Thyroid gland (tissue), 4 donors: ENCODE data around the gene PTPRE. TPM values are rescaled to one million over a fixed set of nuclear protein-coding genes. Genes with fewer than 3 reads are reported as not detected.

ENCODE experiments used
- DNase-seq, 2 donors: peaks; one replicate each; pipeline ENCODE4 v3.0.0-alpha.2; 2019
- H3K27ac ChIP-seq, 3 donors: fragments of 200-600 bp; sonication (generic); 1 replicate in 2 of 3; 2 replicates in 1 of 3; pipeline ENCODE4 v1.5.1; 2016 to 2019; ENCODE audit warnings: mild to moderate bottlenecking in 1 of 3, moderate library complexity in 1 of 3
- H3K27me3 ChIP-seq: fragments of 200-600 bp; sonication (generic); one replicate; pipeline ENCODE4 v1.5.1; 2019
- H3K36me3 ChIP-seq, 2 donors: fragments of 200-600 bp; sonication (generic); one replicate each; pipeline ENCODE4 v1.5.1; 2016 to 2019
- H3K4me1 ChIP-seq, 2 donors: fragments of 200-600 bp; sonication (generic); one replicate each; pipeline ENCODE4 v1.5.1; 2017 to 2019
- H3K4me3 ChIP-seq, 3 donors: fragments of 200-600 bp; sonication (generic); replicated peaks in 1 of 3; 1 replicate in 2 of 3; 2 replicates in 1 of 3; pipeline ENCODE4 v1.5.1; 2016; ENCODE audit warnings: mild to moderate bottlenecking in 1 of 3
- H3K9me3 ChIP-seq: fragments of 200-600 bp; sonication (generic); one replicate; pipeline ENCODE4 v1.5.1; 2017
- POLR2A ChIP-seq, 2 donors: fragments of 450-650 bp; IDR thresholded peaks; one replicate each; pipeline ENCODE4 v1.6.1; 2017; ENCODE audit warnings: antibody characterized with exemption in 2 of 2, mild to moderate bottlenecking in 2 of 2, moderate library complexity in 1 of 2
- WGBS, 2 donors: methylation state at CpG; one replicate each; pipeline ENCODE4 v1.1.5; 2017; 5-methylcytosine and 5-hydroxymethylcytosine counted together
- intact Hi-C: fragments of 100-400 bp; cut with DNase I; formaldehyde crosslinking; loops from one replicate; pipeline ENCODE4 v1.15.1; 2023
- total RNA-seq, 4 donors: library from RNA; depleted of rRNA; stranded (reverse); fragments of >200 nt; gene quantifications; one replicate each; pipeline ENCODE4 v1.2.3, GENCODE V29; 2016
- TF ChIP-seq, protein P1 (sequence below), 6 experiments: fragments of 200-600 bp in 3 of 6; fragments of 450-650 bp in 3 of 6; sonication (generic) in 3 of 6; IDR thresholded peaks; one replicate each; pipeline ENCODE4 v1.5.1; 2016 to 2019; ENCODE audit warnings: antibody characterized with exemption in 6 of 6, mild to moderate bottlenecking in 2 of 6, inconsistent platforms in 1 of 6, moderate library complexity in 1 of 6

PTPRE gene
- total RNA-seq, 4 donors from 2014 or later = 16.8 to 25.0 (median 19.4) TPM

DNA sequence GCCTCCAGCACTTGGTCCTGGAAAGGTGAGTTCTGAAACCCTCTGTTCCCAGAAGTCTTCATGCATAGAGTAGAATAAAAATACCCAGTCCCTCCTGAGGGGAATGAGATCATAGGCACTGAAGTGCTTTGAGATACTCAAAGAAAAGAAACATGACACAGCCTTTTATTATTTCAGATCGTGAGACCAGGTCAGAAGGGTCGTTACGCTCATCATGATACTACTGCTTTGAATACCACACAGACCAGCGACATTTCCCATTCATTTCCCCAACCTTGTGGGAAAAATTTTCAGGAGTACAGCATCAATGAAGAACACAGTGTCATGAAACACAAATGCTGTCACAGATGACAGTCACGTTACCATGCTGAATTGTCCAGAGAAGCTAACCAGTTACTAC lies 29.2 kb upstream of the PTPRE start:
- Histone ChIP-seq H3K36me3 (no peaks in the 10 kb centered on the region), H3K27ac (no peak overlapping the region), H3K27me3 (no peaks in the 10 kb centered on the region), H3K4me1 (no peaks in the 10 kb centered on the region), H3K4me3 (no peak overlapping the region), H3K9me3 (no peaks in the 10 kb centered on the region)
- intact Hi-C loops = no loop called here
- WGBS, 2 donors = 49 to 56% methylated on average over 5 of the region's 5 CpGs
- DNase-seq = no peak
- no peak for TF ChIP-seq POLR2A (IDR thresholded peaks at IDR 0.05)
- TF ChIP-seq, protein P1, sequence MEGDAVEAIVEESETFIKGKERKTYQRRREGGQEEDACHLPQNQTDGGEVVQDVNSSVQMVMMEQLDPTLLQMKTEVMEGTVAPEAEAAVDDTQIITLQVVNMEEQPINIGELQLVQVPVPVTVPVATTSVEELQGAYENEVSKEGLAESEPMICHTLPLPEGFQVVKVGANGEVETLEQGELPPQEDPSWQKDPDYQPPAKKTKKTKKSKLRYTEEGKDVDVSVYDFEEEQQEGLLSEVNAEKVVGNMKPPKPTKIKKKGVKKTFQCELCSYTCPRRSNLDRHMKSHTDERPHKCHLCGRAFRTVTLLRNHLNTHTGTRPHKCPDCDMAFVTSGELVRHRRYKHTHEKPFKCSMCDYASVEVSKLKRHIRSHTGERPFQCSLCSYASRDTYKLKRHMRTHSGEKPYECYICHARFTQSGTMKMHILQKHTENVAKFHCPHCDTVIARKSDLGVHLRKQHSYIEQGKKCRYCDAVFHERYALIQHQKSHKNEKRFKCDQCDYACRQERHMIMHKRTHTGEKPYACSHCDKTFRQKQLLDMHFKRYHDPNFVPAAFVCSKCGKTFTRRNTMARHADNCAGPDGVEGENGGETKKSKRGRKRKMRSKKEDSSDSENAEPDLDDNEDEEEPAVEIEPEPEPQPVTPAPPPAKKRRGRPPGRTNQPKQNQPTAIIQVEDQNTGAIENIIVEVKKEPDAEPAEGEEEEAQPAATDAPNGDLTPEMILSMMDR (IDR thresholded peaks at IDR 0.05) = no peak

DNA sequence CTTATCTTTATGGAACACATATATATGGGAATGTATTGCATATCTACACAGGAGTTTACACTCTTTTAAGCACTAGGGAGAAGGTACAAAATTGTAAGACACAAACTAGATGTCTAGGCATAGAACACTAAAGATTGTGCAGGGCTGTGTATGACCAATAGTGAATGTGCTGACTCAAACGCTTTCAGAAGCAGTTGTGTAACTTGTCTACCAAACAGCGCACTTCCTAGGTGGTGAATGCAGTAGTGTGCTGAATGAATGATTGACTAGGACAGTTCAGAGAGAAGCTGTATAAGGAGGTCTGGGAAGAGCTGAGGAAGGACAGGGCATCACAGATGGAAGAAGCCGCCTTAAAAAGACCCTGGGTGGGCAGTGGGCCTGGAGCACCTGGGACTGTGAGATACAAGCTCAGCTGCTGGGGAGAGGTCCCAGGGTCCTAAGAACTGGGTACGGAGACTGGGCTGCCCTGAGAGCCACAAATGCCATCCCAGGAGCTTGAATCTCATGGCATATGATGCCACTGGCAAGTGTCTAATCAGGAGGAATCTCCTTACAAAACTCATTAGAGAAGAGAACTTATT lies 28.3 kb upstream of the PTPRE start:
- no peaks in the 10 kb centered on the region for H3K4me1 ChIP-seq
- H3K27me3 ChIP-seq = no peaks in the 10 kb centered on the region
- no peaks in the 10 kb centered on the region for H3K36me3 ChIP-seq
- no peaks in the 10 kb centered on the region for H3K9me3 ChIP-seq
- no peak for DNase-seq
- no peak overlapping the region for H3K27ac ChIP-seq
- TF ChIP-seq, protein P1 (IDR thresholded peaks at IDR 0.05) = no peak
- TF ChIP-seq POLR2A (IDR thresholded peaks at IDR 0.05) = no peak
- WGBS, 2 donors = 88 to 94% methylated on average over 4 of the region's 4 CpGs
- no peak overlapping the region for H3K4me3 ChIP-seq
- intact Hi-C loops = no loop called here

DNA sequence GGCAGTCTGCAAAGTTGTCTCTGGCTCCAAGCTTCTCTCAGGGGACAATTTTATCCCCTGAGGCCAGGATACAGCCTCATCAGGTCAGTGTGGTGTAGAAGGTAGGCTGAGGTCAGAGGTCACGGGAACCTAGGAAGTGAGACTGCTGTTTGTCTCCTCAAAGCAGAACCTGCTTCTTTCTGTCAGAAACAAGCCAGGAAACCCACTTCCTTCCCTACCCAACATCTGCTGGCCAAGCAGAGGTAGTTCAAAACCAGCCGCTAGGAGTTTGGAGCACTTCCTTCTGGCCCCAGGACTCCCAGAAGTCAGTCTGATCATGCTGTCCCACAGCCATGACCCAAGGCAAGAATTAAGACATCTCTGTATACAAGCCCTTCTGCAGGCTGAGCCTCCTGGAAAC lies 26.3 kb upstream of the PTPRE start:
- H3K9me3 ChIP-seq = no peaks in the 10 kb centered on the region
- H3K27me3 ChIP-seq = no peaks in the 10 kb centered on the region
- intact Hi-C loops = no loop called here
- DNase-seq = no peak
- H3K4me1 ChIP-seq = no peaks in the 10 kb centered on the region
- H3K27ac ChIP-seq = no peak overlapping the region
- no peak overlapping the region for H3K4me3 ChIP-seq
- no peaks in the 10 kb centered on the region for H3K36me3 ChIP-seq
- no peak for TF ChIP-seq POLR2A (IDR thresholded peaks at IDR 0.05)
- TF ChIP-seq, protein P1 (IDR thresholded peaks at IDR 0.05) = no peak
- 30 to 58% methylated on average over 2 of the region's 2 CpGs for WGBS, 2 donors

DNA sequence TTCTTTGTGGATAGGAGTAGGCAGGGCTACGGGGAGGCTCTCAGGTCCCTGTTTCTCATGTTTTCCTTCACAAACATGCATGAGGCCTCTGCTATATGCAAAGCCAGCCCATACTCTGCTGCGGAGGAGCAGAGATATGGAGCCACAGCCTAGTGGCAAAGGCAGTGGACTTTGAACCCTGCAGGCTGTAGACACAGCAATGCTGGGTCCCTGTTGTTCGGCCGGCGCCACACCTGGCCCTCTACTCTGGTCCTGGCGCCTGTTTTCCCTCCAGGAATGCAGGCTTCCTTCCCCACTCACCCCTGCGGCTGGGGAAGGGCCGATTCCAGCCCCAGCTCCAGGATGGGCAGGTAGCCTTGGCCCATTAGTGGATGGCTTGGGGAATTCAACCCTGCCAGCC lies 25.6 kb upstream of the PTPRE start:
- Histone ChIP-seq H3K36me3 (no peaks in the 10 kb centered on the region), H3K4me1 (no peaks in the 10 kb centered on the region), H3K27me3 (no peaks in the 10 kb centered on the region), H3K27ac (no peak overlapping the region), H3K9me3 (no peaks in the 10 kb centered on the region), H3K4me3 (no peak overlapping the region)
- WGBS, 2 donors = 95 to 98% methylated on average over 7 to 8 of the region's 8 CpGs
- DNase-seq = no peak
- intact Hi-C loops = no loop called here
- TF ChIP-seq, protein P1 (IDR thresholded peaks at IDR 0.05) = no peak
- TF ChIP-seq POLR2A (IDR thresholded peaks at IDR 0.05) = no peak

DNA sequence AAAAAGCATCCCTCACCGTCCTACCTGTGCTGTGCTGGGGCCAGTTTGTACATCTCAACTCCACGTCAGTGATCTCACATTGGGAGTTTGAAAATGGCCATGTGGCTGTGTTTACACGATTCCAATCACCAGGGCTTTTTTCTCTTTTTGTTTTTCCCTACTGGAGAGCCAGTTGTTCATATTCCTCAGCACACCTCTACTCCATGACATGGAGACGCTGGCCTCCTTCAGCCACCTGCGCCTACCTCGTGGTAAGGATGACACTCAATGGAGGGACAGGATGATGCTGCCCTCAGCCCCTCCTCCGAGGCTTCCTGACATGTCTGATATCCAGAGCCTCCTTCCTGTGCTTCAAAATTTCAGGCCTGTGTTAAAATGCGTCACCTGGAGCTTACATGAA lies 24.5 kb upstream of the PTPRE start:
- Histone ChIP-seq H3K4me1 (no peaks in the 10 kb centered on the region), H3K4me3 (no peak overlapping the region), H3K36me3 (no peaks in the 10 kb centered on the region), H3K9me3 (no peaks in the 10 kb centered on the region), H3K27ac (no peak overlapping the region), H3K27me3 (no peaks in the 10 kb centered on the region)
- WGBS, 2 donors = 79 to 86% methylated on average over 8 of the region's 8 CpGs
- no peak for DNase-seq
- TF ChIP-seq, protein P1 (IDR thresholded peaks at IDR 0.05) = no peak
- TF ChIP-seq POLR2A (IDR thresholded peaks at IDR 0.05) = no peak
- intact Hi-C loops = no loop called here
